Liver (tissue), 9 donors: ENCODE measurements around the gene OR51B6. TPM values are rescaled to one million over a fixed set of nuclear protein-coding genes. Genes with fewer than 3 reads are reported as not detected.

ENCODE experiments used
- DNase-seq: peaks from one replicate; pipeline ENCODE4 v3.0.0-alpha.2; 2017; ENCODE audit warnings: low spot score
- H3K27ac ChIP-seq, 2 donors: one replicate each; pipeline ENCODE4 v1.7.0; 2013; ENCODE audit warnings: inconsistent platforms in 2 of 2, low read length in 2 of 2, control low read depth in 1 of 2, low read depth in 1 of 2, mild to moderate bottlenecking in 1 of 2
- H3K27me3 ChIP-seq, 4 donors: one replicate each; pipeline versions ENCODE4 v1.6.1 to v1.7.0; 2013; ENCODE audit warnings: low read length in 3 of 4, inconsistent platforms in 1 of 4, mild to moderate bottlenecking in 1 of 4, moderate library complexity in 1 of 4; ENCODE audit not compliant: control insufficient read depth in 4 of 4, insufficient read depth in 4 of 4
- H3K36me3 ChIP-seq, 4 donors: one replicate each; pipeline versions ENCODE4 v1.6.1 to v1.7.0; 2013; ENCODE audit warnings: low read length in 3 of 4, mild to moderate bottlenecking in 3 of 4, low read depth in 1 of 4, moderate library complexity in 1 of 4; ENCODE audit not compliant: control insufficient read depth in 4 of 4, insufficient read depth in 3 of 4
- H3K4me1 ChIP-seq, 4 donors: one replicate each; pipeline versions ENCODE4 v1.6.1 to v1.7.0; 2013; ENCODE audit warnings: low read length in 3 of 4, mild to moderate bottlenecking in 3 of 4, moderate library complexity in 1 of 4; ENCODE audit not compliant: control insufficient read depth in 4 of 4, insufficient read depth in 4 of 4
- H3K4me3 ChIP-seq, 3 donors: one replicate each; pipeline versions ENCODE4 v1.6.1 to v1.7.0; 2013; ENCODE audit warnings: low read length in 3 of 3, control low read depth in 1 of 3, low read depth in 1 of 3, mild to moderate bottlenecking in 1 of 3
- H3K9ac ChIP-seq, 2 donors: one replicate each; pipeline ENCODE4 v1.7.0; 2013; ENCODE audit warnings: low read length in 2 of 2, mild to moderate bottlenecking in 2 of 2, moderate library complexity in 2 of 2, control low read depth in 1 of 2, low read depth in 1 of 2
- H3K9me3 ChIP-seq, 4 donors: one replicate each; pipeline versions ENCODE4 v1.6.1 to v1.7.0; 2013; ENCODE audit warnings: low read length in 3 of 4; ENCODE audit not compliant: control insufficient read depth in 4 of 4
- CTCF ChIP-seq: fragments of 150-350 bp; IDR thresholded peaks from 2 replicates; pipeline ENCODE4 v1.5.1; 2017; ENCODE audit warnings: improper control_type of control experiment, low read depth, low read length; ENCODE audit not compliant: missing input control
- FOXA1 ChIP-seq: IDR thresholded peaks from 2 replicates; pipeline ENCODE4 v1.6.1; 2016; ENCODE audit warnings: antibody characterized with exemption
- FOXA2 ChIP-seq: IDR thresholded peaks from 2 replicates; pipeline ENCODE4 v1.6.1; 2016; ENCODE audit warnings: antibody characterized with exemption
- GABPA ChIP-seq, 2 donors: IDR thresholded peaks in 1 of 2; conservative IDR thresholded peaks in 1 of 2; 2 replicates each; pipeline ENCODE4 v1.6.1; 2016; ENCODE audit warnings: antibody characterized with exemption in 2 of 2, mild to moderate bottlenecking in 1 of 2, moderate library complexity in 1 of 2
- HNF4A ChIP-seq, 2 donors: conservative IDR thresholded peaks; 2 replicates each; pipeline ENCODE4 v1.6.1; 2016; ENCODE audit warnings: antibody characterized with exemption in 2 of 2, mild to moderate bottlenecking in 2 of 2
- HNF4G ChIP-seq: IDR thresholded peaks from 2 replicates; pipeline ENCODE4 v1.6.1; 2016; ENCODE audit warnings: antibody characterized with exemption
- JUND ChIP-seq, 2 donors: IDR thresholded peaks; 2 replicates each; pipeline ENCODE4 v1.6.1; 2016; ENCODE audit warnings: antibody characterized with exemption in 2 of 2
- MAX ChIP-seq: IDR thresholded peaks from 2 replicates; pipeline ENCODE4 v1.6.1; 2016; ENCODE audit warnings: antibody characterized with exemption
- NR2F2 ChIP-seq: IDR thresholded peaks from 2 replicates; pipeline ENCODE4 v1.6.1; 2016; ENCODE audit warnings: antibody characterized with exemption
- RAD21 ChIP-seq, 2 donors: IDR thresholded peaks; 2 replicates each; pipeline ENCODE4 v1.6.1; 2016; ENCODE audit warnings: antibody characterized with exemption in 2 of 2, mild to moderate bottlenecking in 2 of 2
- REST ChIP-seq: IDR thresholded peaks from 2 replicates; pipeline ENCODE4 v1.6.1; 2016; ENCODE audit warnings: antibody characterized with exemption, mild to moderate bottlenecking
- TAF1 ChIP-seq: conservative IDR thresholded peaks from 2 replicates; pipeline ENCODE4 v1.6.1; 2016; ENCODE audit warnings: antibody characterized with exemption, mild to moderate bottlenecking
- YY1 ChIP-seq: IDR thresholded peaks from 2 replicates; pipeline ENCODE4 v1.6.1; 2016; ENCODE audit warnings: antibody characterized with exemption, mild to moderate bottlenecking
- WGBS: extraction: QIAGEN DNeasy Blood & Tissue Kit; methylation state at CpG from one replicate; pipeline ENCODE4 v1.1.7; 2013; 5-methylcytosine and 5-hydroxymethylcytosine counted together
- polyA plus RNA-seq, 2 donors: library from polyadenylated mRNA; stranded (reverse) in 1 of 2; unstranded in 1 of 2; fragments of 200-250 nt in 1 of 2; fragments of >200 nt in 1 of 2; fragmentation: Nextera tagmentation in 1 of 2; extraction: Ambion mirVana in 1 of 2; gene quantifications; one replicate each; pipeline versions ENCODE4 v1.2.1 to v1.2.3, GENCODE V29; 2013 to 2015
- total RNA-seq, 2 donors: library from RNA; depleted of rRNA; stranded (reverse); fragments of >200 nt; gene quantifications; one replicate each; pipeline ENCODE4 v1.2.3, GENCODE V29; 2014
- donor health status: healthy.
- donor health status: healthy.
- donor health status: healthy.
- donor health status: healthy.
- donor health status: healthy.

The OR51B6 gene
- total and polyA plus RNA-seq, 4 donors: not detected

GRCh38 chr11:5380740-5381342 lies 29.5 kb downstream of the OR51B6 start:
- TF ChIP-seq HNF4G (no peak), NR2F2 (no peak), RAD21 (IDR thresholded peaks at IDR 0.05) (peak; percentile 77 to 85), CTCF (peak; percentile 65)
- WGBS: 85% methylated on average over 4 of the region's 4 CpGs
- H3K4me3 ChIP-seq: no peak overlapping the region
- H3K9ac ChIP-seq: no peak overlapping the region
- DNase-seq: peak; percentile 63
- no peaks in the 10 kb centered on the region for H3K4me1 ChIP-seq
- no peaks in the 10 kb centered on the region for H3K9me3 ChIP-seq
- no peak overlapping the region for H3K27ac ChIP-seq
- H3K27me3 ChIP-seq: peaks cover 0 to 2% (median 0%) of the 10 kb centered on the region in 4 donors
- no peaks in the 10 kb centered on the region for H3K36me3 ChIP-seq

GRCh38 chr11:5383576-5383975 lies 32.3 kb downstream of the OR51B6 start, which contains the start of gene OR51M1:
Gene OR51M1 (plus strand): TSS chr11:5383812. CDS start chr11:5389399, 5,587 bp downstream.
- no peak within 1 kb of the TSS for H3K4me3 ChIP-seq
- H3K27ac ChIP-seq: no peak within 1 kb of the TSS
- H3K27me3 ChIP-seq: peaks cover 0 to 2% (median 0%) of the 10 kb centered on the region in 4 donors
- H3K9me3 ChIP-seq: no peaks in the 10 kb centered on the region
- TF ChIP-seq JUND (IDR thresholded peaks at IDR 0.05) (no peak), CTCF (no peak), MAX (no peak), FOXA1 (no peak)
- DNase-seq: no peak
- no peaks in the 10 kb centered on the region for H3K36me3 ChIP-seq
- no peaks in the 10 kb centered on the region for H3K4me1 ChIP-seq
- no peak within 1 kb of the TSS for H3K9ac ChIP-seq
- WGBS: 77% methylated on average over 1 of the region's 1 CpG

GRCh38 chr11:5384335-5384734 lies 33.0 kb downstream of the OR51B6 start:
- no peak overlapping the region for H3K27ac ChIP-seq
- no peak overlapping the region for H3K4me3 ChIP-seq
- WGBS: 65% methylated on average over 2 of the region's 2 CpGs
- TF ChIP-seq YY1 (no peak), FOXA2 (no peak), NR2F2 (no peak), MAX (no peak), REST (no peak), HNF4G (no peak), HNF4A (conservative IDR thresholded peaks at IDR 0.05) (no peak), TAF1 (no peak), GABPA (IDR thresholded peaks at IDR 0.05 in 1 of 2, conservative IDR thresholded peaks at IDR 0.05 in 1 of 2) (no peak), JUND (IDR thresholded peaks at IDR 0.05) (no peak)
- no peaks in the 10 kb centered on the region for H3K4me1 ChIP-seq
- no peaks in the 10 kb centered on the region for H3K9me3 ChIP-seq
- no peaks in the 10 kb centered on the region for H3K36me3 ChIP-seq
- H3K9ac ChIP-seq: no peak overlapping the region
- H3K27me3 ChIP-seq: peaks cover 0 to 2% (median 0%) of the 10 kb centered on the region in 4 donors
- DNase-seq: no peak
